H1 (cell line): Measurements from ENCODE around the gene GSG1L. TPM values are rescaled to one million over a fixed set of nuclear protein-coding genes. Genes with fewer than 3 reads are reported as not detected.

Experiments
- ATF3 ChIP-seq: IDR thresholded peaks from 2 replicates; pipeline ENCODE4 v1.6.1; 2011; ENCODE audit warnings: low read depth, mild to moderate bottlenecking, low read length; ENCODE audit not compliant: insufficient read depth
- BACH1 ChIP-seq: IDR thresholded peaks from 2 replicates; pipeline ENCODE4 v1.6.1; 2012; ENCODE audit warnings: low read length, improper control_type of control experiment
- CHD7 ChIP-seq: fragments of 300-600 bp; sonication (generic); IDR thresholded peaks from 2 replicates; pipeline ENCODE4 v1.7.1; 2012; ENCODE audit warnings: low read length, moderate library complexity, mild to moderate bottlenecking, inconsistent platforms; ENCODE audit not compliant: insufficient replicate concordance
- EGR1 ChIP-seq: IDR thresholded peaks from 2 replicates; pipeline ENCODE4 v1.6.1; 2011; ENCODE audit warnings: low read depth, low read length, borderline replicate concordance
- GABPA ChIP-seq: IDR thresholded peaks from 2 replicates; pipeline ENCODE4 v1.6.1; 2011; ENCODE audit warnings: mild to moderate bottlenecking, low read length, moderate library complexity, borderline replicate concordance; ENCODE audit not compliant: insufficient read depth
- HDAC2 ChIP-seq, 2 experiments: fragments of 300-600 bp in 1 of 2; sonication (generic) in 1 of 2; IDR thresholded peaks; 2 replicates each; pipeline ENCODE4 v1.6.1; 2011 to 2012; ENCODE audit warnings: low read depth in 2 of 2, low read length in 2 of 2, mild to moderate bottlenecking in 2 of 2, moderate library complexity in 2 of 2, borderline replicate concordance in 1 of 2, inconsistent platforms in 1 of 2
- PHF8 ChIP-seq: fragments of 200-600 bp; sonication (generic); conservative IDR thresholded peaks from 2 replicates; pipeline ENCODE4 v1.7.1; 2012; ENCODE audit warnings: low read depth, mild to moderate bottlenecking, inconsistent platforms, low read length, moderate library complexity
- POU5F1 ChIP-seq: IDR thresholded peaks from 2 replicates; pipeline ENCODE4 v1.6.1; 2011; ENCODE audit warnings: low read depth, mild to moderate bottlenecking, low read length, moderate library complexity
- RXRA ChIP-seq: IDR thresholded peaks from 2 replicates; pipeline ENCODE4 v1.6.1; 2011; ENCODE audit warnings: low read depth, mild to moderate bottlenecking, low read length, moderate library complexity; ENCODE audit not compliant: insufficient read depth
- SRF ChIP-seq: IDR thresholded peaks from 2 replicates; pipeline ENCODE4 v1.6.1; 2011; ENCODE audit warnings: mild to moderate bottlenecking, low read depth, low read length, moderate library complexity
- TAF1 ChIP-seq: IDR thresholded peaks from 2 replicates; pipeline ENCODE4 v1.6.1; 2011; ENCODE audit warnings: mild to moderate bottlenecking, low read depth, low read length
- TCF12 ChIP-seq: IDR thresholded peaks from 2 replicates; pipeline ENCODE4 v1.6.1; 2011; ENCODE audit warnings: low read depth, mild to moderate bottlenecking, low read length
- polyA plus RNA-seq, 7 experiments: library from polyadenylated mRNA; depleted of rRNA in 3 of 7; stranded (reverse) in 5 of 7; unstranded in 2 of 7; fragments of >200 nt in 5 of 7; fragments of 200-250 nt in 2 of 7; gene quantifications; 1 replicate in 5 of 7; 2 replicates in 1 of 7; 4 replicates in 1 of 7; pipeline versions ENCODE4 v1.2.1 to v1.2.3, GENCODE V29; 2011 to 2013; ENCODE audit warnings: missing spikeins in 2 of 7, mixed read lengths in 2 of 7
- total RNA-seq: library from RNA; stranded (reverse); fragmentation: NEBNext Ultra II Directional; extraction: Animal tissue kit (Norgen Biotek cat#: 25700); gene quantifications from 2 replicates; pipeline ENCODE4 v1.2.1, GENCODE V29; 2021

GSG1L gene
- total and polyA plus RNA-seq, 2 of the 8 experiments (the other 6 are each of a cell fraction or from before 2014, with no cell fraction given), result 0.71 to 1.1 TPM

- TF ChIP-seq CHD7, result no peak
- TF ChIP-seq PHF8, result no peak
- TF ChIP-seq POU5F1, result no peak
- no peak for TF ChIP-seq ATF3
- TF ChIP-seq TCF12, result no peak
- no peak for TF ChIP-seq TAF1
- TF ChIP-seq HDAC2 (IDR thresholded peaks at IDR 0.05; ENCODE audit: borderline replicate concordance in 1 of 2, low read depth in 2 of 2, low read length in 2 of 2), result no peak
- no peak for TF ChIP-seq BACH1
- no peak for TF ChIP-seq EGR1
- TF ChIP-seq GABPA, result no peak
- no peak for TF ChIP-seq RXRA
- TF ChIP-seq SRF, result no peak
These were observed 85.5 kb downstream of the GSG1L start (continued) for GRCh38 chr16:27977966-27978365.
